Stomach smooth muscle (tissue), 2 donors: ENCODE measurements around the gene DLX1.

Experiments
- H3K27ac ChIP-seq: one replicate; pipeline ENCODE4 v1.7.0; 2013; ENCODE audit warnings: mild to moderate bottlenecking, low read length, inconsistent platforms
- H3K27me3 ChIP-seq, 2 donors: one replicate each; pipeline ENCODE4 v1.7.0; 2013; ENCODE audit warnings: low read length in 2 of 2; ENCODE audit not compliant: insufficient read depth in 2 of 2, control insufficient read depth in 1 of 2
- H3K36me3 ChIP-seq, 2 donors: one replicate each; pipeline ENCODE4 v1.7.0; 2013; ENCODE audit warnings: low read length in 2 of 2; ENCODE audit not compliant: control insufficient read depth in 2 of 2, insufficient read depth in 2 of 2
- H3K4me1 ChIP-seq: one replicate; pipeline ENCODE4 v1.7.0; 2013; ENCODE audit warnings: low read length; ENCODE audit not compliant: control insufficient read depth, insufficient read depth
- H3K4me3 ChIP-seq, 2 donors: one replicate each; pipeline ENCODE4 v1.7.0; 2013; ENCODE audit warnings: low read length in 2 of 2
- H3K9ac ChIP-seq, 2 donors: one replicate each; pipeline ENCODE4 v1.7.0; 2013; ENCODE audit warnings: low read length in 2 of 2, mild to moderate bottlenecking in 1 of 2
- H3K9me3 ChIP-seq, 2 donors: one replicate each; pipeline ENCODE4 v1.7.0; 2013; ENCODE audit warnings: low read length in 2 of 2; ENCODE audit not compliant: control insufficient read depth in 2 of 2
- donor health status: healthy.
- donor health status: Pancreatic carcinoma.

Gene DLX1

GRCh38 chr2:172087780-172088244, 2.5 kb downstream of the DLX1 start:
- H3K36me3 ChIP-seq, result no peaks in the 10 kb centered on the region
- no peak overlapping the region for H3K4me3 ChIP-seq
- H3K4me1 ChIP-seq, result peaks cover 27% of the 10 kb centered on the region
- H3K27me3 ChIP-seq, result peaks cover 93 to 100% of the 10 kb centered on the region in 2 donors
- H3K27ac ChIP-seq, result no peak overlapping the region
- no peak overlapping the region for H3K9ac ChIP-seq
- peaks cover 0 to 3% of the 10 kb centered on the region in 2 donors for H3K9me3 ChIP-seq

- Histone ChIP-seq H3K4me1 (peaks cover 27% of the 10 kb centered on the region), H3K9ac (no peak overlapping the region), H3K4me3 (no peak overlapping the region), H3K36me3 (no peaks in the 10 kb centered on the region), H3K27ac (no peak overlapping the region), H3K27me3 (peaks cover 93 to 100% of the 10 kb centered on the region in 2 donors), H3K9me3 (peaks cover 0 to 3% of the 10 kb centered on the region in 2 donors)
Measured at GRCh38 chr2:172088245-172089004, 3.1 kb downstream of the DLX1 start.

DNA sequence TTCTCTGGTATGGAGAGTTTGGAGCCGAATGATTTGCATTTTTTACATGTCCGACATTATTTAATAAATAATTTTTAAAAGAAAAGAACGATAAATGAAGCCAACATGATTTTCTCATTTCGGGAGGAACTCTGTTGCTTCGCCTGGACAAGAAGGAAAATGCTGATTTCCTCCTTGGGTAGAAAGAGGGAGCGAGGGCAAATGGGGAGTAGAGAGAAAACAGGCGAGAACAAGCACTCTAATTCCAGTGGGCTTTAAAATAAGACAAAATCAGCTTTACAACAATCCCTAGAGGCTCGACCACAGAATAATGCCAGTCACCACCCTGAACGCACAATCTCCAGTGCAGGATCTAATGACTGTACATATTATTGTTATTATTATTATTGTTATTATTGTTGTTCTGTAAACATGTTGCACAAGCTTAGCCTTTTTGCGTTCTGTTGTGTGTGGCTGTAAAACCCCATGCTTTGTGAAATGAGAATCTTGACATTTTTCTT, 3.7 kb downstream of the DLX1 start:
- Histone ChIP-seq H3K27me3 (peaks cover 93 to 100% of the 10 kb centered on the region in 2 donors), H3K4me3 (no peak overlapping the region), H3K4me1 (peaks cover 24% of the 10 kb centered on the region), H3K36me3 (no peaks in the 10 kb centered on the region), H3K9ac (no peak overlapping the region), H3K27ac (no peak overlapping the region), H3K9me3 (peaks cover 0 to 3% of the 10 kb centered on the region in 2 donors)

DNA sequence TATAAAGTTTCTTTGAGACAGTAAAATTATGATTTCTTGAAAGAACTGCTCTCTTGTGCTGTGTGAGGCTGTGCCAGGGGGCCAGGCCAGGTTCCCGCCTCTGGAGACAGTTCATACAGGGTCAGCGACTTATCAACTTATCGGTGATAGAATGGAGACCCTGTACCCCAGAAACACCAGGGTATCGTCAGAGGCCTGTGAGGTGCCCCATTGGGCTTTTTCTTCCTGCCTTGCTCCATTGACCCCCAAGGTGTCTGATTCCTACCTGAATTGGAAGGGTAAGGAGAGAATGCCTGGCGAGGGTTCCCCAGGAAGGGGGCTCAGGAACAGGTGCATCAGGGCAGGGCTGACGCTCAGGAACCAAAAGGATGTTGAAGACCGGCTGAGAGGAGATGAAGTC, 4.3 kb downstream of the DLX1 start:
- Histone ChIP-seq H3K4me1 (peaks cover 21% of the 10 kb centered on the region), H3K27ac (no peak overlapping the region), H3K9ac (no peak overlapping the region), H3K27me3 (peaks cover 90 to 100% of the 10 kb centered on the region in 2 donors), H3K4me3 (no peak overlapping the region), H3K36me3 (no peaks in the 10 kb centered on the region), H3K9me3 (peaks cover 0 to 3% of the 10 kb centered on the region in 2 donors)

- Histone ChIP-seq H3K27me3 (peaks cover 89 to 100% of the 10 kb centered on the region in 2 donors), H3K27ac (no peak overlapping the region), H3K36me3 (no peaks in the 10 kb centered on the region), H3K4me1 (peaks cover 21% of the 10 kb centered on the region), H3K4me3 (no peak overlapping the region), H3K9me3 (peaks cover 0 to 3% of the 10 kb centered on the region in 2 donors), H3K9ac (no peak overlapping the region)
Measured at GRCh38 chr2:172090044-172090961, 5.0 kb downstream of the DLX1 start.

GRCh38 chr2:172091000-172091641, 5.8 kb downstream of the DLX1 start:
- Histone ChIP-seq H3K4me1 (peaks cover 23% of the 10 kb centered on the region), H3K9ac (no peak overlapping the region), H3K27ac (no peak overlapping the region), H3K4me3 (no peak overlapping the region), H3K27me3 (peaks cover 89 to 100% of the 10 kb centered on the region in 2 donors), H3K9me3 (peaks cover 0 to 3% of the 10 kb centered on the region in 2 donors), H3K36me3 (no peaks in the 10 kb centered on the region)

DNA sequence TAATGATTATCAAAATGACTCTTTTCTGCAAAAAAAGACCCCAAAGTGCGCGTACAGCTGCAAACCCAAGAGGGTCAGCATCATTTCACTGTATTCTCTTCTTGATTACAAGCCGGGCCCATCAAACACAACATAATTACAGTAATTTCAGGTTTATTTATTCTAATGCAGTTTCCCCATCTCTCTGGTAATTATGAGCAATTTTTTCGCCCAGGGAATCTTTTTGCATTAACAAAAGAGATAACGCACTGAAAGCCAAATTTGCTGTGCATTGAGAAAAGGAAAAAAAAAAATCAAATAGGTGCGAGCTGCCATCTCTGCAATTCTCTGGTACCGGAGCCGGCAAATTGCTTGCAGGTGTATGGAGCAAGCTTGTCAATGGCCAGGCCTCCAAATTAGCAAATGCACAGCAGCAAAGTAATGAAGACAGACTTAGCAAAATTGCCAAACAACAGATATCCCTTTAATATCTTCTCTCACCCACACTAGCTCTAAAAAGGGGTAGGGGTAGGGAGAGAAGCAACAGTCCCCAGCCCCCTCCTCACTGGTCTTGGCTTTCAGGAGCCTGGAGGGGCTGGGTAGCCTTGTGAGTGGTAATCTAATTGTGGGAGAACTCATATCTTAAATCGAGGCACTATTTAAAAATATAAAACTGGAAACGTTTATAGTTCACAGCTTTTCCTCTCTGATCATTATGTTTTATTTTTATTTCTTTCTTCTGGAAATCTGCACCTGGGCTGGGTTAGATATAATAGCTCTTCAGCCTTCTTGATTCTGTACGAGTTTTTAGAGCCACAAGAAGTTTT, 6.7 kb downstream of the DLX1 start:
- Histone ChIP-seq H3K36me3 (no peaks in the 10 kb centered on the region), H3K4me3 (no peak overlapping the region), H3K4me1 (peaks cover 27% of the 10 kb centered on the region), H3K9ac (no peak overlapping the region), H3K27me3 (peaks cover 88 to 100% of the 10 kb centered on the region in 2 donors), H3K9me3 (peaks cover 0 to 3% of the 10 kb centered on the region in 2 donors), H3K27ac (no peak overlapping the region)

DNA sequence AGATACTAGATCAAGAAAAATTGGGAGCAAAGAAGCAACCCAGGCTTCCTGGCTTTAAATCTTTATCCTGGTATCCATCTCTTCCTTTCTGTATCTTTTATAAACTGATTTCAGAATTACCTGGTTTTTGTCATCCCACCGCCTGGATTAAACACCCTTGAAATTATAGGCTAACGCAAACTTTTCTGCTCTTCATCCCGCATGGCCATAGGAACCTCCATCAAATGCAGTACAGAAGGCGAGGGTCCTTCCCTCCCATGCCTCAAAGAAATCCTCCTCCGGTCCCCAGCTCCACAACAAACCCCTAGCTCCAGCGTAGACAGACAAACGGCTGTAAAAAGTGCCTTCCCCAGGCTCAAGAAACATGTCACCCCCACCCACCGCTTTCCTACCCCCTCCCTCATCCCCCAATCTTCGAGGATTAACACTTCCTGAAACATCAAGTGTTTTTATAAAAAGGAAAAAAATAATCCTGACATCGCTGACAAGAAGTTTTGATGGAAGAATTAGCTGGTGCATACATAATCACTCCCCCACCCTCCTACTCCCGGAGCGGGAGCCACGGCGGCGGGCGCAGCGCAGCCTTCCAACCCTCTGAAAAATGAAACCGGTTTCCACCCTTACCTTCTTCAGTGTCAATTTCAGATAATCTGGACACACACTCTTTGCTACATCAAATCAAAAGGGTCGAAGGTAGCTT, 7.6 kb downstream of the DLX1 start:
- H3K27me3 ChIP-seq, result peaks cover 88 to 100% of the 10 kb centered on the region in 2 donors
- no peak overlapping the region for H3K27ac ChIP-seq
- no peaks in the 10 kb centered on the region for H3K9me3 ChIP-seq
- H3K36me3 ChIP-seq, result no peaks in the 10 kb centered on the region
- H3K9ac ChIP-seq, result no peak overlapping the region
- H3K4me3 ChIP-seq, result no peak overlapping the region
- H3K4me1 ChIP-seq, result peaks cover 30% of the 10 kb centered on the region

GRCh38 chr2:172093416-172094293, 8.3 kb downstream of the DLX1 start:
- H3K27me3 ChIP-seq, result peaks cover 88 to 100% of the 10 kb centered on the region in 2 donors
- peaks cover 30% of the 10 kb centered on the region for H3K4me1 ChIP-seq
- no peak overlapping the region for H3K4me3 ChIP-seq
- H3K27ac ChIP-seq, result no peak overlapping the region
- H3K36me3 ChIP-seq, result no peaks in the 10 kb centered on the region
- H3K9me3 ChIP-seq, result no peaks in the 10 kb centered on the region
- H3K9ac ChIP-seq, result no peak overlapping the region
